H1 (cell line): ENCODE results near the gene CST8. TPM values are rescaled to one million over a fixed set of nuclear protein-coding genes. Genes with fewer than 3 reads are reported as not detected.
A peak's percentile ranks its signal among the peaks of the same experiment; 100 is the strongest.

Experiments
- CTCF ChIA-PET: fragments of 300-600 bp; sonication (Branson Sonifier 250); formaldehyde crosslinking; loops from one replicate; lab custom pipeline; 2021; ENCODE audit not compliant: partially characterized antibody; lab: Charles Lee
- POLR2A ChIA-PET: fragments of 300-600 bp; sonication (Branson Sonifier 250); formaldehyde crosslinking; loops from one replicate; lab custom pipeline; 2021; ENCODE audit warnings: inconsistent platforms; ENCODE audit not compliant: partially characterized antibody; lab: Charles Lee
- DNase-seq, 2 experiments: peaks; one replicate each; pipeline versions ENCODE4 v3.0.0 to v3.0.0-alpha.2; 2010 to 2022; ENCODE audit warnings: low spot score in 2 of 2, low read depth in 1 of 2, mixed read lengths in 1 of 2
- FAIRE-seq: peaks from 2 replicates; lab custom pipeline; 2011; peaks lifted over from hg19 to GRCh38; lab: Jason Lieb, UNC
- H2AFZ ChIP-seq: 2 replicates; pipeline ENCODE4 v1.8.1; 2012; ENCODE audit warnings: low read length, inconsistent platforms
- H2AK5ac ChIP-seq: 2 replicates; pipeline ENCODE4 v1.6.1; 2013; ENCODE audit warnings: low read depth, low read length
- H2BK120ac ChIP-seq: replicated peaks from 2 replicates; pipeline ENCODE3; 2013; ENCODE audit warnings: low read depth, low read length, inconsistent platforms
- H2BK12ac ChIP-seq: 2 replicates; pipeline ENCODE4 v1.6.1; 2013; ENCODE audit warnings: low read depth, low read length
- H2BK15ac ChIP-seq: 2 replicates; pipeline ENCODE4 v1.6.1; 2013; ENCODE audit warnings: low read length
- H2BK20ac ChIP-seq: 2 replicates; pipeline ENCODE4 v1.6.1; 2013; ENCODE audit warnings: low read length
- H2BK5ac ChIP-seq: 2 replicates; pipeline ENCODE4 v1.6.1; 2013; ENCODE audit warnings: low read depth, low read length
- H3K14ac ChIP-seq: 2 replicates; pipeline ENCODE4 v1.6.1; 2013; ENCODE audit warnings: inconsistent platforms; ENCODE audit not compliant: insufficient read length
- H3K18ac ChIP-seq: 2 replicates; pipeline ENCODE4 v1.6.1; 2013; ENCODE audit warnings: low read length; ENCODE audit errors: extremely low read depth
- H3K23ac ChIP-seq: 2 replicates; pipeline ENCODE4 v1.6.1; 2013; ENCODE audit warnings: inconsistent platforms; ENCODE audit not compliant: insufficient read length
- H3K23me2 ChIP-seq: 2 replicates; pipeline ENCODE4 v1.6.1; 2013; ENCODE audit warnings: low read depth, low read length
- H3K27ac ChIP-seq: 2 replicates; pipeline ENCODE4 v1.6.1; 2011; ENCODE audit warnings: low read depth, low read length, inconsistent platforms
- H3K27me3 ChIP-seq, 4 experiments: replicated peaks in 1 of 4; 1 replicate in 1 of 4; 2 replicates in 3 of 4; pipeline versions ENCODE4 v1.6.1 to v1.8.1; 2011 to 2013; ENCODE audit warnings: low read length in 3 of 4, mild to moderate bottlenecking in 3 of 4, inconsistent platforms in 2 of 4, mixed read lengths in 2 of 4, moderate library complexity in 1 of 4; ENCODE audit not compliant: control insufficient read depth in 3 of 4, insufficient read depth in 3 of 4; ENCODE audit errors: extremely low read depth in 1 of 4
- H3K36me3 ChIP-seq, 4 experiments: 2 replicates each; pipeline versions ENCODE4 v1.6.1 to v1.8.1; 2011 to 2013; ENCODE audit warnings: mild to moderate bottlenecking in 4 of 4, low read length in 3 of 4, moderate library complexity in 2 of 4, control low read depth in 1 of 4, inconsistent platforms in 1 of 4; ENCODE audit not compliant: insufficient read depth in 4 of 4, control insufficient read depth in 2 of 4
- H3K4ac ChIP-seq: replicated peaks from 2 replicates; pipeline ENCODE3; 2013; ENCODE audit warnings: low read length, low read depth, mixed read lengths, inconsistent platforms; ENCODE audit not compliant: insufficient read length
- H3K4me1 ChIP-seq, 4 experiments: replicated peaks in 1 of 4; 1 replicate in 1 of 4; 2 replicates in 3 of 4; pipeline versions ENCODE4 v1.6.1 to v1.8.1; 2011 to 2013; ENCODE audit warnings: low read length in 3 of 4, inconsistent platforms in 2 of 4, mixed read lengths in 1 of 4; ENCODE audit not compliant: insufficient read depth in 4 of 4, control insufficient read depth in 3 of 4
- H3K4me2 ChIP-seq, 2 experiments: 2 replicates each; pipeline versions ENCODE4 v1.6.1 to v1.8.1; 2011 to 2013; ENCODE audit warnings: low read depth in 2 of 2, low read length in 2 of 2, control low read depth in 1 of 2, inconsistent platforms in 1 of 2, mild to moderate bottlenecking in 1 of 2; ENCODE audit not compliant: insufficient read depth in 1 of 2
- H3K4me3 ChIP-seq, 4 experiments: fragments of 200-600, 300-600 bp in 1 of 4; sonication (generic), shearing (Covaris generic), sonication (Bioruptor Twin) in 1 of 4; 2 replicates each; pipeline versions ENCODE4 v1.5.1 to v1.8.1; 2011 to 2016; ENCODE audit warnings: low read length in 4 of 4, low read depth in 3 of 4, control low read depth in 2 of 4, inconsistent platforms in 2 of 4, mild to moderate bottlenecking in 2 of 4, mixed read lengths in 1 of 4, moderate library complexity in 1 of 4; ENCODE audit not compliant: insufficient read depth in 2 of 4; ENCODE audit errors: extremely low read depth in 1 of 4
- H3K56ac ChIP-seq: replicated peaks from 2 replicates; pipeline ENCODE3; 2013; ENCODE audit warnings: low read depth, mild to moderate bottlenecking, mixed read lengths, low read length, inconsistent platforms; ENCODE audit not compliant: insufficient read length
- H3K79me1 ChIP-seq: 2 replicates; pipeline ENCODE4 v1.6.1; 2013; ENCODE audit warnings: low read depth, low read length, control low read depth
- H3K79me2 ChIP-seq, 2 experiments: 2 replicates each; pipeline versions ENCODE4 v1.6.1 to v1.8.1; 2012 to 2013; ENCODE audit warnings: low read length in 2 of 2, mild to moderate bottlenecking in 2 of 2, inconsistent platforms in 1 of 2; ENCODE audit not compliant: insufficient read depth in 2 of 2, control insufficient read depth in 1 of 2
- H3K9ac ChIP-seq, 4 experiments: replicated peaks in 1 of 4; 1 replicate in 1 of 4; 2 replicates in 3 of 4; pipeline versions ENCODE4 v1.6.1 to v1.8.1; 2011 to 2013; ENCODE audit warnings: low read depth in 3 of 4, low read length in 3 of 4, control low read depth in 2 of 4, mild to moderate bottlenecking in 2 of 4, moderate library complexity in 2 of 4, inconsistent platforms in 1 of 4; ENCODE audit errors: extremely low read depth in 1 of 4
- H3K9me3 ChIP-seq, 2 experiments: 2 replicates each; pipeline versions ENCODE4 v1.6.1 to v1.8.1; 2012 to 2013; ENCODE audit warnings: mild to moderate bottlenecking in 2 of 2, moderate library complexity in 2 of 2, control low read depth in 1 of 2, inconsistent platforms in 1 of 2, low read depth in 1 of 2, low read length in 1 of 2, mixed read lengths in 1 of 2; ENCODE audit not compliant: insufficient read depth in 2 of 2
- H4K20me1 ChIP-seq, 2 experiments: replicated peaks in 1 of 2; 2 replicates each; pipeline versions ENCODE3 to v1.8.1; 2011 to 2013; ENCODE audit warnings: inconsistent platforms in 2 of 2, low read length in 2 of 2, mild to moderate bottlenecking in 1 of 2; ENCODE audit not compliant: insufficient read depth in 2 of 2, control insufficient read depth in 1 of 2
- H4K5ac ChIP-seq: 2 replicates; pipeline ENCODE4 v1.6.1; 2013; ENCODE audit warnings: low read length, low read depth, mixed read lengths, inconsistent platforms; ENCODE audit not compliant: insufficient read length
- H4K8ac ChIP-seq: 2 replicates; pipeline ENCODE4 v1.8.0; 2013; ENCODE audit warnings: mild to moderate bottlenecking, moderate library complexity, low read length, inconsistent platforms; ENCODE audit not compliant: insufficient read depth; ENCODE audit errors: extremely low read depth
- H4K91ac ChIP-seq: replicated peaks from 2 replicates; pipeline ENCODE3; 2013; ENCODE audit warnings: low read length, mixed read lengths, inconsistent platforms; ENCODE audit not compliant: insufficient read length
- BCL11A ChIP-seq, 2 experiments: IDR thresholded peaks; one replicate each; pipeline ENCODE4 v1.6.1; 2011; ENCODE audit warnings: low read depth in 2 of 2, low read length in 2 of 2, mild to moderate bottlenecking in 2 of 2
- BRCA1 ChIP-seq: IDR thresholded peaks from 2 replicates; pipeline ENCODE4 v1.6.1; 2012; ENCODE audit warnings: low read depth, low read length, improper control_type of control experiment
- CEBPB ChIP-seq: IDR thresholded peaks from 2 replicates; pipeline ENCODE4 v1.6.1; 2012; ENCODE audit warnings: low read depth, low read length
- CREB1 ChIP-seq: IDR thresholded peaks from 2 replicates; pipeline ENCODE4 v1.6.1; 2012; ENCODE audit warnings: inconsistent platforms
- E2F6 ChIP-seq: IDR thresholded peaks from 2 replicates; pipeline ENCODE4 v1.6.1; 2012; ENCODE audit warnings: inconsistent platforms
- HDAC6 ChIP-seq: IDR thresholded peaks from one replicate; pipeline ENCODE4 v1.7.1; 2012; ENCODE audit warnings: low read depth, mild to moderate bottlenecking, inconsistent platforms, low read length, moderate library complexity
- KDM4A ChIP-seq: IDR thresholded peaks from one replicate; pipeline ENCODE4 v1.7.1; 2012; ENCODE audit warnings: low read depth, mild to moderate bottlenecking, moderate library complexity, low read length, inconsistent platforms; ENCODE audit not compliant: severe bottlenecking
- SIRT6 ChIP-seq: IDR thresholded peaks from one replicate; pipeline ENCODE4 v1.7.1; 2012; ENCODE audit warnings: low read length, inconsistent platforms
- SRF ChIP-seq: IDR thresholded peaks from 2 replicates; pipeline ENCODE4 v1.6.1; 2011; ENCODE audit warnings: mild to moderate bottlenecking, low read depth, low read length, moderate library complexity
- ZNF274 ChIP-seq: IDR thresholded peaks from 2 replicates; pipeline ENCODE4 v1.7.0; 2012; ENCODE audit warnings: low read length, borderline replicate concordance; ENCODE audit errors: extremely low read depth
- WGBS, 2 experiments: shearing (Covaris generic) in 1 of 2; methylation state at CpG; one replicate each; pipeline versions ENCODE4 v1.1.6 to v1.1.7; 2013 to 2015; ENCODE audit warnings: low lambda C conversion rate in 2 of 2, mixed read lengths in 2 of 2, inconsistent platforms in 1 of 2, low coverage in 1 of 2, missing lambda C conversion rate in 1 of 2; ENCODE audit not compliant: insufficient replicate concordance in 2 of 2, insufficient coverage in 1 of 2, insufficient read length in 1 of 2; ENCODE audit errors: extremely low coverage in 1 of 2, missing lambda C conversion rate in 1 of 2; 5-methylcytosine and 5-hydroxymethylcytosine counted together
- polyA plus RNA-seq, 7 experiments: library from polyadenylated mRNA; depleted of rRNA in 3 of 7; stranded (reverse) in 5 of 7; unstranded in 2 of 7; fragments of >200 nt in 5 of 7; fragments of 200-250 nt in 2 of 7; gene quantifications; 1 replicate in 5 of 7; 2 replicates in 1 of 7; 4 replicates in 1 of 7; pipeline versions ENCODE4 v1.2.1 to v1.2.3, GENCODE V29; 2011 to 2013; ENCODE audit warnings: missing spikeins in 2 of 7, mixed read lengths in 2 of 7
- total RNA-seq: library from RNA; stranded (reverse); fragmentation: NEBNext Ultra II Directional; extraction: Animal tissue kit (Norgen Biotek cat#: 25700); gene quantifications from 2 replicates; pipeline ENCODE4 v1.2.1, GENCODE V29; 2021

The CST8 gene
- total and polyA plus RNA-seq, 2 of the 8 experiments (the other 6 are each of a cell fraction or from before 2014, with no cell fraction given): not detected

GRCh38 chr20:23442436-23442835, 48.5 kb upstream of the CST8 start:
- no peak overlapping the region for H3K4me2 ChIP-seq
- POLR2A ChIA-PET: interaction anchor here (1.5 to 1.8 kb wide), 2 partner anchors 20 to 38 kb away, joined by 3 to 4 read pairs; no protein-coding TSS in a partner anchor
- no peak overlapping the region for H3K9ac ChIP-seq
- no peak overlapping the region for H3K56ac ChIP-seq
- 87% methylated on average over 5 of the region's 5 CpGs; no CpG with 5 or more reads in 1 of the 2 experiments for WGBS, 2 experiments
- no peak overlapping the region for H3K23ac ChIP-seq
- H3K36me3 ChIP-seq: no peaks in the 10 kb centered on the region
- CTCF ChIA-PET: interaction anchor here (0.6 to 18.9 kb wide), 36 partner anchors 9 to 930 kb away, joined by 3 to 328 read pairs (median 4); partner anchors contain the start of genes CST11, CST3, CST9 and CST9L
- H3K4me1 ChIP-seq: no peaks in the 10 kb centered on the region; a peak in 1 of 7 replicates
- no peaks in the 10 kb centered on the region for H3K27me3 ChIP-seq
- H2BK20ac ChIP-seq: peak overlapping the region; percentile 97; the same call in 1 of the 2 replicates
- H3K4ac ChIP-seq: no peak overlapping the region
- no peak overlapping the region for H3K4me3 ChIP-seq
- H3K18ac ChIP-seq: no peak overlapping the region
- H3K23me2 ChIP-seq: peaks cover 2% of the 10 kb centered on the region; the same call in 1 of the 2 replicates
- H2BK15ac ChIP-seq: no peak overlapping the region
- H2AFZ ChIP-seq: no peak overlapping the region
- H3K14ac ChIP-seq: no peak overlapping the region
- peak overlapping the region; percentile 86; the same call in 1 of the 2 replicates for H2BK5ac ChIP-seq
- H4K20me1 ChIP-seq: no peaks in the 10 kb centered on the region
- DNase-seq: no peak
- H3K9me3 ChIP-seq: no peaks in the 10 kb centered on the region
- no peak overlapping the region for H3K27ac ChIP-seq
- peak overlapping the region; percentile 92; the same call in 1 of the 2 replicates for H2BK12ac ChIP-seq
- peak overlapping the region; percentile 45 for H4K91ac ChIP-seq
- H2AK5ac ChIP-seq: no peak overlapping the region; the same call in 1 of the 2 replicates
- no peak overlapping the region for H4K8ac ChIP-seq
- H2BK120ac ChIP-seq: no peak overlapping the region
- no peaks in the 10 kb centered on the region for H3K79me2 ChIP-seq
- FAIRE-seq: no peak
- H4K5ac ChIP-seq: no peak overlapping the region
- no peaks in the 10 kb centered on the region for H3K79me1 ChIP-seq
- no peak for TF ChIP-seq SIRT6
- no peak for TF ChIP-seq KDM4A
- no peak for TF ChIP-seq ZNF274
- no peak for TF ChIP-seq E2F6
- TF ChIP-seq HDAC6: no peak
- no peak for TF ChIP-seq BRCA1
- TF ChIP-seq CEBPB: no peak
- TF ChIP-seq SRF: no peak
- TF ChIP-seq BCL11A (IDR thresholded peaks at IDR 0.05; ENCODE audit: low read depth in 2 of 2, low read length in 2 of 2): no peak
- TF ChIP-seq CREB1: no peak
